H54 (cell line): ENCODE results near the gene DNMT3A.

Source experiments
- DNase-seq: peaks from one replicate; pipeline ENCODE4 v3.0.0; 2011; ENCODE audit warnings: low spot score, mixed read lengths; ENCODE audit not compliant: insufficient read length
- FAIRE-seq: peaks from 3 replicates; lab custom pipeline; 2011; peaks lifted over from hg19 to GRCh38; lab: Jason Lieb, UNC
- POLR2A ChIP-seq: IDR thresholded peaks from 2 replicates; pipeline ENCODE4 v1.6.1; 2011; ENCODE audit warnings: low read depth, mild to moderate bottlenecking, low read length

Gene DNMT3A

DNA sequence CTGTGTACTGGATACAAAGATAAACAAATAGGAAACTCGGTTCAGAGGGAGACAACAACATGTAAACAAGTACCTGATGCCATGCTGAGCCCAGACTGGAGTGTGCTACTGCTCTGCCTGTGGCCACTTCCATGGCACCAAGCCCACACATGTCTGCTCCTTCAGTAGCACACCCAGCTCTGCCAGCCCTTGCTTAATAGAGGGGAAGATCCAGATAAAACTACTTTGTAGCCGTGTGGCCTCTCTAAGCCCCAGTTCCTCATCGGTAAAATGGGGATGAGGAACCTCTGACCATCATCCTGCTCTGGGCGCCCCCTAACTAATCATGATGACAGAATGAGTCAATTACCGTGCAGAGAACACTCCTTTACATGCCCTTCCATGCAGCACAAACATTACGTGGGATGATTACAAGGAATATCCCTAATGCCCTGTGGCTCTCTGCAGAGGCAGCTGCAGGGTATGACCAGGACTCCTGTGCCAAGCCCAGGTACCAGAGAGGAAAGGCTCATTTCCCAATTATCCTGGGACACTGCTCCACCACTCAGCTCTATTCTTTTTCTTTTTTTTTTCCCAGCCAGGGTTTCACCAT is 34.9 kb downstream of the DNMT3A start:
- no peak for DNase-seq
- FAIRE-seq: no peak
- TF ChIP-seq POLR2A: no peak

DNA sequence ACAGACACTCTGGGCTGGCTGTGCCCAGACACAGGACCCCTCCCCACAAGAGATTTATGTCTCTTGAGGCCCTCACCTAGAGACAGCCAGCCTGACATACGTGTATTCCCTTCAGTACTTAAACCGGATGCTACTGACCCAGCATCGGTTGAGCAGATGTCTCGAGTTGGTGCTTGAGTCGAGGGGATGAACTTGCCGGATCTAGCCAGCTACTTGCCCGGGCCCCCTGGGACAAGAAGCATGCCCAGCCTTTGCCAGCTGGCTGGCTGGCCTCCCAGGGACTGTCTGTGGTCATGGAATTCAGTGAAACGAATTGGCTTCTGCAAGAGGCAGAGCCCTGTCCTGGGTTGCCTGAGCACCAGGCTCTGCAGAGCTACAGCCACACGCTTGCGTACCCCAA is 36.0 kb downstream of the DNMT3A start:
- FAIRE-seq (no peak), DNase-seq (no peak)
- no peak for TF ChIP-seq POLR2A

DNA sequence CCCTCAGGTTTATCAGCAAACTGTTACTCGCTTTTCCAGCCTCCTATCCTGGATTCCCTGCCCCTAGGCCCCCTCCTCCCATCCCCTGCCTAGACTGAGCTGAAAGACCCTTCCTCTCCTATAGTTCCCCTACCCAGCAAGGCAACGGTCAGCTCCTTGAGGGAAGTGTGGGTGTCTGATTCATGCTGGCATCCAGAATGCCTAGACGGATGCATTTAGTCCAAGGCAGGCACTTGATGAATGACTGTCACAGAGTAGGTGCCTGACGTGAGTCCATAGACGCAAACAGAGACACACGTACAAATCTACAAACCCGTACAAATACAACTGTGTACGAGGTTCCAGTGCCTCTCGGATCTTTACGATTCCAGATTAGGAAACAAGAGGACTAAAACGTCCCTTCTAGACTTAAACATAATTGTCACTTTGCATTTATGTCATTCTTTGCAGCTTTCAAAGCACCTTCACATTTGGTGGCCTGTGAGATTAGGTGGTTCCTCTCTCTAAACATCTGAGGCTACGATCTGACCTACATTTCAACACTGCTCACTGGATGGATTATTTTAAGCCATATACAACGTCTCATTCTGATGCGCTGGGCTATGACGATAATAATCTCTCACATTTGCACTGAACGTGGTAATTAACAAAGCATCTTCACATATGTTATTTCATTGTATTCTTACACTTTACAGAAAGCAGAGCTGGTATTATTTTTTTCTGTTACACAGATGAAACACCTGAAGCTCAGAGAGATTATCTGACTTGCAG is 36.7 kb downstream of the DNMT3A start:
- no peak for DNase-seq
- no peak for TF ChIP-seq POLR2A
- no peak for FAIRE-seq

DNA sequence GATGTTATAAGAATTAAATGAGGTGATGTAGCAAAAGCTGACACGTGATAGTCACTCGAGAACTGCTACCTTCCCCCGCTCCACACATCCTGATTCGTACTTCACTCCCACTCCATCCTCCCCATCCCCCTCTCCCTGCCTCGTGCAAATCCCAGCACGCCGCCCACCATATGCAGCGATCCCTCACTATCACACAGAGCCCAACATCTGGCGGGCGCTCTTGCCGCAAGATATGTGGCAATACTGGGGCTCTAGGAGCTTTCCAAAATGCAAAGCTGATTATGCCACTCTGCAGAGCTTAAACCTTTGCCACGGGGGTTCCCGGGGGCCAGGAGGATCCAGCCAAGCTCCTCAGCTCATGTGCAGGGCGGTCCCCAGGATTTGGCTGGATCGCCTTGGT is 37.4 kb downstream of the DNMT3A start:
- FAIRE-seq: no peak
- TF ChIP-seq POLR2A: no peak
- DNase-seq: no peak

DNA sequence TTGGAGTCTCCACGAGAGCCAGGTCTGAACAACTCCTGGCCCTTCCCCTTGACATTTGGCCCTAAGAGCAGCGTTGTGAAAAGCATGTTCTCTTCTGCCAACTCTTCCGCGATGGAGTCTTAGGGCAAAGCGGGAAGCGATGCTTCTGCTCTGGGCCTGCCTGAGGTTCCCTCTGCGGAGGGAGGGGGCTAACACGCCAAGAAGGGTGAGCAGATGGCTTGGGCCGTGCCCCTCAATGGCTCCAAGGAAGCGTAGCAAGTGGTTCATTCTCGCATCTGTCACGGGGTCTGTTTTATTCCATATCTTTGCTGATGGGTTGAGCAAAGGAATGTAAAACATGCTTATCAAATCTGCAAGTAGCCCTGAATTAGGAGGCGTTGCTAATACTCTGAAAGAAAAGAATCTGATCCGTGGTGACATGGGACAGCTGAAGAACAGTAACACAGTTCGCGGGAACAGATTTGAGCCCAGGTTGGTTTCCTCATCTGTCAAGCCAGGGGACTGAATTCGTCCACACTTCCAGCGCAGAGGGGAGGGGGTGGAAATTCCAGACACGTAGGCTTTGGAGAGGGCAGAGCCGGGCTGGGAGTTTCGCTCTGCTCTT is 38.0 kb downstream of the DNMT3A start:
- FAIRE-seq: no peak
- no peak for TF ChIP-seq POLR2A
- no peak for DNase-seq

DNA sequence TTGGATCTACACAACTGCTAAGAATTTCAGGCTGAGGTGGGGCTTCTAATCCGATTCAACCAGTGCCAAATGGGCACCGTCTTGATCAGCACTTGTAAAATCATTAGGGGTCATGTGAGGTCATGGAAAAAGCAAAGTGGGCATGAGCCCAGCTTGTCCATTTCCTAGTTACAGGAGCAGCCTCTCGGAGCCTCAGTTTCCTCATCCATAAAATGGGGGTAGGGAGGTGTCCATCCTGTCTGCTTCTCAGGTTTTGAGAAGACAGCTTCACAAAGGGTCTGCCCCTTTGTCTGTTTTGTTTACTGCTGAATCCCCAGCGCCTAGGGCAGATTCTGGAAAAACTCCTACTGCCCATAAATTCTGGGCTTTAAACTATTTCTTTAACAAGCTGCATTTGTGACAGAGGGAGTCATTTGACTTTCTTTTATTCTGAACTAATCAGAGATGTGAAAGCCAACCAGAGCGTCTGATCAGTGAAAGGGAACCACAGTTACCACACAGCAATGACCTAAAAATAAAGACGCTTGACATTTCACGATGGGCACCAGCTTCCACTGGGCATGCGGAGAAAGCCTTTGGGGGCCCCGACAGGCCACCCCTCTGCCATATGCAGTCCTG is 38.9 kb downstream of the DNMT3A start:
- no peak for DNase-seq
- no peak for FAIRE-seq
- TF ChIP-seq POLR2A: no peak

DNA sequence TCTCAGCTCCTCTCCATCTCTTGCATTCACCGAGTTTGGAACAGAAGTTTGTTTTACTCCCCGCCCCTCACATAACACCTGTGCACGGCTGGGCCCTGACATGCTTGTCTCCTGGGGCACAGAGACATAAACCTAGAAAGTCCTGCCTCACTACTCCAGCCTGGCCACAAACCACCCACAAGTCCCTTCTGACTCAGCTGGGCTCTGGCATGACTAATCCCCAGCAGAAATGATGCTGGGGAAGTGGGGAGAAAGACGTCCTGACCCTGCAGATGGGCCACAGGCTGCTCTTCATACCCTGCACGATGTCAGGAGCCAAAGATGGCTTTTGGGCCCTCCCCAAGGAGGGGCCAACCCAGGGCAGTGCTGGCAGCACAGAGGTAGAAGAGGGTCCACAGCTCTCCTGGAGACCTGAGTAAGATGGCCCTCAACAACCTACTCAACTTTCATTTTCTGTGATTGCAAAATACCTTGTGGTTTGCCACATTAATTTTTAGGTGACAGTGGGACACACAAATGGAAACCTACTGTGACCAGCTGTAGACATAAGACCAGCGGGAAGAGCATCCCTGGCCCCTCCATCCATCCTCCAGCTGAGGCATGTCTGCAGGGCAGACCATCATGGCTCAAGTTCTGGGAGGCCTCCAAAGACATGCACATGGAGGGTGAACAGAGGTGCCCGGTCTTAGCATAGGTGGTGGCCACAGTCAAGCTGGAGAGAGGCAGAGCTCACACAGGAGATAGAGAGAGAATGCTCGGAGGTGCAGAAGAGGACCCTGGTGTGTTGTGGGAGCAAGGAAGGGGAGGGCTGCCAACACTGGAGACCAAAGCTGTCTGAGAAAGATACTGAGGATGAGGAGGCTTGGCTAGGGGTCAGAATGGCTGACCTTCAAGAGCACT is 40.0 kb downstream of the DNMT3A start:
- no peak for TF ChIP-seq POLR2A
- FAIRE-seq: peak; percentile 69
- peak; percentile 91 for DNase-seq

DNA sequence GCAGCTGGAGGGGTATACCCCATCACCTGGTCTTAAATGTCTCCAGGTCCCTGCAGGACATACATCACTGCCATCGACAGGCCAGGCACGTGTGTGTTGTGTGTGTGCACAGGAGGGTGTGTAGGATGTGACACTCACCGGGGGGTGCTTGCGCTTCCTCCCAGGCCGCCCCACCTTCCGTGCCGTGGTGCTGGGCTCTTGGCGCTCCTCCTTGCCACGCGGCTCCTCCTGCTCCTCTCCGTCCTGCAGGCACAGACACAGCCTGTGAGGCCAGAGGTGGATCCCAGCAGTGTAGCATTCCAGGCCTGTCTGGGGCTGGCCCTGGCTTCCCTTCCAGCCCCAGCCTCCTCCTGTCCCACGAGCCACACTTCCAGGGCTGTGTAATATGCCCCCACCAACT is 41.7 kb downstream of the DNMT3A start:
- DNase-seq (no peak), FAIRE-seq (no peak)
- TF ChIP-seq POLR2A: no peak

DNA sequence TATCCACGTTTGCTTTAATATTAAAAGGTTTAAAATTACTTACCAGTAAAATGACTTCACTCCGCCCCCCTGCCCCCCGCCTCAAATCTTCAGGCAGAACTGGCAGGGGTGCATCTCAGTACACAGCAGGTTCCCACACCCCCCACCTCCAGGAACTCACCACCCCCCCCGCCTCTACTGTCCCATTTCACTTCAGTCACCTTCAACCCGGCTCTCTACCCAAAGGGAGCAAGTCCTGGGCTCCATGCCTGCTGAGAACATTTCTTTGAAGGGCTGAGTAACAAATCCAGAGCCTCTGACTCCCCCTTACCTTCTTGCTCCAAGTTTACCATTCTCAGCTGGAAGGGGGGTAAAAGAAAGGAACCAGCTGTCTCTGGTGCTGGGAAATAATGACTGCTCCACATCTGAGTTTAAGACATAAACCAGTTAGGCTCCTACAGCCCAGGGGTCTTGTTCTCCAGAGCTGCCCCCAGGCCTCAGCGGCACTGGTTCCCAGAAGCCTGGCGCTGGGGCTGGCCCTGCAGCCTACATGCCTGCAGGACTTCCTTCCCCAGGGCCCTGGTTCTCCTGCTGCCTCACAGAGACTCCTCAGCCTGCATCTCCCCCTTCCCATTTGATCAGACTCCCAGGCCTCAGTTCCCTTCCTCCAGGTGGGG is 42.8 kb downstream of the DNMT3A start:
- FAIRE-seq (no peak), DNase-seq (no peak)
- TF ChIP-seq POLR2A: no peak

DNA sequence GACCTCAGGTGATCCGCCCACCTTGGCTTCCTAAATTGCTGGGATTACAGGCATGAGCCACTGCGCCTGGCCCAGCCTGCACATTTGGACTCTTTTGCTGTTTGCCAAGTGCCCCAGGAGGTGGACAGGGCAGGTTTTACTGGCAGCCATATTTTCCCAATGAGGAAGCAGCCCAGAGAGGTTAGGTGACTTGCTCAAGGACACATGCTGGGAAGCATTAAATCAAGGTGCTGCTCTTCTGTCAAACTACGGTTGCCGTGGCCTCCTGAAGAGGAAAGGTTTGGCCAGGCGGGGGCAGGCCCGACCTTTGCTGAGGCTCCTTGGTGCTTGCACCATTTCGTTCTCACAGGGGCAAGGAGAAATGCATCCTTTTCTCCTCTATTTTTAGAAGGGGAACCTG is 44.0 kb downstream of the DNMT3A start:
- TF ChIP-seq POLR2A: no peak
- DNase-seq: no peak
- FAIRE-seq: no peak

DNA sequence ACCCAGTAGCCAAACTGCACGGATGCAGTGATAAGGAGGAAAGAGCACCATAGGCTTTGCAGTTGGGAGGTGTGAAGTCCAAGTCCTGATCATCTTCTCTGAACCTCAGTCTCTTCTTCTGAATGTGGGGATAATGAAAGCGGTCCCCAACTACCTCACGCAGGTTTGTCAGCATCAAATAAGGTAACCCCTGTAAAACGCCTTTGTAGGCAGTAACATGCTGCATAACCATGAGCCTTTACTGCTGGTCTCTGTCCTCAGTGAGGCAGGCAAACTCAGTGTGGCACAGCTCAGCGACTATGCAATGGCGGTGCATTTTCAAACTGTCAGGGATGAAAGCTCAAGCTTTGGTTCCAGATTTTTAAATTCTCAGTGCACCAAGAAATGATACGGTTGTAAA is 46.1 kb downstream of the DNMT3A start:
- no peak for TF ChIP-seq POLR2A
- FAIRE-seq (no peak), DNase-seq (no peak)

DNA sequence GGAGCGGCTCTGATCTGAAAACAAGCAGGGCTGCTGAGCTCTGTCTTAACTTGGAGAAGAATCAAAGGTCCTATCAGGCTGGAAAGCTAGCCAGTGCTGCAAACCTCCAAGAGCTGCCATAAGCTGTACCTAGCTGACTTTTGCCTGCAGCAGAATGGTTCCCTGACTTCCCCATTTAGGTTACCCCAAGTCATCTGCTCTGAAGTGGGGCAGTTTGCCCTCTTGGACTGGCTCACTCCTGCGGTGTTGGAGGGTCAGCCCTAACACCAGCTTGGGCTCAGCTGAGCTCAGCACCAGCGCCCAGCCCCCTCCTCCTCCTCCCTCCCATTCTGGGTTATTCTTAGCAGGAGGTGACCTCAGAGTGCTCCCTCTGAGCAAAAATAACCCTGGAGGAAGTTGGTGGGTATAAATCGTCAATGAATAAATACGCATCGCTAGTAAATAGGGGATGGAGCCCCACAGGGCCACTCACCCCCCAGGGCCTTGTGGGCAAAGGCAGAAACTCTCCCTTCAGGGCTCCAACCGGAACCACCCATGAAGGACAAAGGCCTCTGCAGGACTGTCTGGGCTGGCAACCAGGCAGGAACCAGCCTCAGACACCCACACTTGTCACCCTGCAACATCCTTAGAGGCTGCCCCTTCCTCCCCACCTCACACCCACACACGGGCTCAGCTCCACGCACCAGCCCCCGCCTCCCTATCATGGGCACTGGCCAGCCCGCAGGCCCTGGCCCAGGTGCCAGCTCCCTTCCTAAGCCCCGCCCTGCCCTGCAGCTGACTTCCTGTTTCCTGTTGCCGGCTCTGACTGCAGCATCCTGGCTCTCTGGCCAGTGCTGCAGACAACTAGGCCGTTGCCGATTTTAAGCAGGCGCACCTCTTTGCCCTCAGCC is 46.9 kb downstream of the DNMT3A start:
- DNase-seq (peak; percentile 55), FAIRE-seq (no peak)
- TF ChIP-seq POLR2A: no peak
